ENCODE results near the gene TRAM2. TPM values are rescaled to one million over a fixed set of nuclear protein-coding genes. Genes with fewer than 3 reads are reported as not detected.

Gene TRAM2
- total RNA-seq, 1 donor from 2014 or later: 320 TPM

GRCh38 chr6:52620055-52620905 is 43.4 kb upstream of the TRAM2 start:
- H3K27ac Mint-ChIP-seq (ENCODE audit: unreplicated experiment): peak overlapping the region; percentile 6
- no peak for TF ChIP-seq CTCF (IDR thresholded peaks at IDR 0.05)
- no peak overlapping the region for H3K4me3 Mint-ChIP-seq (ENCODE audit: unreplicated experiment)
- H3K9me3 Mint-ChIP-seq (ENCODE audit: unreplicated experiment): no peaks in the 10 kb centered on the region
- DNase-seq (ENCODE audit: extremely low spot score, unreplicated experiment): no peak
- no peaks in the 10 kb centered on the region for H3K36me3 Mint-ChIP-seq (ENCODE audit: unreplicated experiment)
- H3K27me3 Mint-ChIP-seq (ENCODE audit: unreplicated experiment): no peaks in the 10 kb centered on the region
- H3K4me1 Mint-ChIP-seq (ENCODE audit: unreplicated experiment): peaks cover 29% of the 10 kb centered on the region

GRCh38 chr6:52617087-52617486 is 40.2 kb upstream of the TRAM2 start:
- H3K27me3 Mint-ChIP-seq (ENCODE audit: unreplicated experiment): no peaks in the 10 kb centered on the region
- H3K9me3 Mint-ChIP-seq (ENCODE audit: unreplicated experiment): no peaks in the 10 kb centered on the region
- H3K36me3 Mint-ChIP-seq (ENCODE audit: unreplicated experiment): no peaks in the 10 kb centered on the region
- no peak for TF ChIP-seq CTCF (IDR thresholded peaks at IDR 0.05)
- no peak overlapping the region for H3K4me3 Mint-ChIP-seq (ENCODE audit: unreplicated experiment)
- DNase-seq (ENCODE audit: extremely low spot score, unreplicated experiment): no peak
- H3K27ac Mint-ChIP-seq (ENCODE audit: unreplicated experiment): peak overlapping the region; percentile 8
- H3K4me1 Mint-ChIP-seq (ENCODE audit: unreplicated experiment): peaks cover 40% of the 10 kb centered on the region

- Mint-ChIP-seq H3K4me3 (ENCODE audit: unreplicated experiment) (no peak overlapping the region), H3K36me3 (ENCODE audit: unreplicated experiment) (no peaks in the 10 kb centered on the region), H3K4me1 (ENCODE audit: unreplicated experiment) (peaks cover 40% of the 10 kb centered on the region), H3K27ac (ENCODE audit: unreplicated experiment) (no peak overlapping the region), H3K27me3 (ENCODE audit: unreplicated experiment) (no peaks in the 10 kb centered on the region), H3K9me3 (ENCODE audit: unreplicated experiment) (no peaks in the 10 kb centered on the region)
- TF ChIP-seq CTCF (IDR thresholded peaks at IDR 0.05): no peak
- DNase-seq (ENCODE audit: extremely low spot score, unreplicated experiment): no peak
Measured at GRCh38 chr6:52616059-52616690, 39.3 kb upstream of the TRAM2 start.

GRCh38 chr6:52612336-52613054 is 35.6 kb upstream of the TRAM2 start:
- Mint-ChIP-seq H3K27ac (ENCODE audit: unreplicated experiment) (peak overlapping the region; percentile 36), H3K36me3 (ENCODE audit: unreplicated experiment) (peaks cover 2% of the 10 kb centered on the region), H3K9me3 (ENCODE audit: unreplicated experiment) (peaks cover 4% of the 10 kb centered on the region), H3K4me1 (ENCODE audit: unreplicated experiment) (peaks cover 30% of the 10 kb centered on the region), H3K27me3 (ENCODE audit: unreplicated experiment) (no peaks in the 10 kb centered on the region), H3K4me3 (ENCODE audit: unreplicated experiment) (no peak overlapping the region)
- DNase-seq (ENCODE audit: extremely low spot score, unreplicated experiment): no peak
- TF ChIP-seq CTCF (IDR thresholded peaks at IDR 0.05): no peak

GRCh38 chr6:52611833-52612232 is 35.0 kb upstream of the TRAM2 start:
- no peak overlapping the region for H3K27ac Mint-ChIP-seq (ENCODE audit: unreplicated experiment)
- no peak for TF ChIP-seq CTCF (IDR thresholded peaks at IDR 0.05)
- no peak for DNase-seq (ENCODE audit: extremely low spot score, unreplicated experiment)
- H3K9me3 Mint-ChIP-seq (ENCODE audit: unreplicated experiment): peaks cover 4% of the 10 kb centered on the region
- H3K4me1 Mint-ChIP-seq (ENCODE audit: unreplicated experiment): peaks cover 23% of the 10 kb centered on the region
- peaks cover 2% of the 10 kb centered on the region for H3K36me3 Mint-ChIP-seq (ENCODE audit: unreplicated experiment)
- no peak overlapping the region for H3K4me3 Mint-ChIP-seq (ENCODE audit: unreplicated experiment)
- no peaks in the 10 kb centered on the region for H3K27me3 Mint-ChIP-seq (ENCODE audit: unreplicated experiment)
